ENCODE data around the gene POU2AF3. TPM values are rescaled to one million over a fixed set of nuclear protein-coding genes. Genes with fewer than 3 reads are reported as not detected.
A peak's percentile ranks its signal among the peaks of the same experiment; 100 is the strongest.
"Not testable (repeated sequence)": the region's sequence is repeated elsewhere in the genome, so short reads cannot be mapped to it uniquely, and the experiment has no call there.

POU2AF3 gene, protein sequence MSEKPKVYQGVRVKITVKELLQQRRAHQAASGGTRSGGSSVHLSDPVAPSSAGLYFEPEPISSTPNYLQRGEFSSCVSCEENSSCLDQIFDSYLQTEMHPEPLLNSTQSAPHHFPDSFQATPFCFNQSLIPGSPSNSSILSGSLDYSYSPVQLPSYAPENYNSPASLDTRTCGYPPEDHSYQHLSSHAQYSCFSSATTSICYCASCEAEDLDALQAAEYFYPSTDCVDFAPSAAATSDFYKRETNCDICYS
- total RNA-seq, result not detected in 2 replicates

DNA sequence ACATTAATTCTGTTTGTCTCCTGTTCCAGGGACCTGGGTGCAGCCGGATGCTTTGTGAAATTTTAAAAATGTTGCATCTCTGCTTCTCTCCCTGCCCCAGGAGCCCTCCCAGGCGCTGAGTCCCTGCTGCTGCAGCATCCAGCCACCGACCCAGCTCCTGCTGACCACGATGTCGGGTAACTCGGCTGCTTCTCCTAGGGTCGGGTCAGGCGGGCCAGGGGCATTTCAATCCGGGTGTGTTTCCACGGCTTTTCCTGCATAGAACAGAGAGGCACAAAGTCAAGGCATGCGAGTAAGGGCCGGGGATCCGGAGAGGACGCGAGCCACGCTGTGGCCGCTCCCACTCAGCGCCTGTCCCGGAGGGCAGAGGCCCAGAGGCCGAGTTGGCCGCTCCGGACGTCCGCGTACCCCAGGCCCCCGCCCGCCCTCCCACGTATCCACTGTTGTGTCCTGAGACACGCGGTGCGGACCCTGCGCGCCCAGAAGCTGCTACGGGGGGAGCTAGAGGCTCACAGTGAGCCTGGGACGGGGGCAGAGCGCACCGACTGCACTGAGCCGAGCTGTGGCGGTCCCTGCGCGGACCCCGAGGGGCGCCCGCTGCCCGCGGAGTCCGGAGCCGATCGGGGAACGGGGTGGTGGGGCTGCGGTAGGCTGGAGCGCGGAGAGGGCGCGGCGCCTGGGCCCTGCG is at the start of gene POU2AF3:
TSS of gene POU2AF3 (plus strand) at position 134 of the 688 bp plus-strand sequence. CDS start at position 170, 36 bp downstream.
- DNase-seq, result peak; percentile 3

DNA sequence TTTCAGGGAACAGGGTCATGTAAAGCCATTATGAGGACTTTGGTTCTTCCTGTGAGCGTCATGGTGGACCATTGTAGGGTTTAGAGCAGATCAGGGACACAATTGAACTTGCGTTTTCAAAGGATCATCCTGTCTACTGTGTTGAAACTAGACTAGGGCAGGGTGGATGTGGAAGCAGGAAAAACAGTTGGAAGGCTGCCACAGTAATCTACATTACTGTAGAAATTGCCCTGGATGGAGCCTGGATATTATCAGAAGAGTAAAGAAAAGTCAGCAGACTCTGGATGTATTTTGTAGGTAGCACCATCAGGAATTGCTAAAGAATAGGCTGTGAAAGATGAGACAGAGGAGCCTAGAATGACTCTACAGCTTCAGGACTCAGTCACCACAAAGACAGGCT is 47.4 kb upstream of the POU2AF3 start:
- no peak for DNase-seq

DNA sequence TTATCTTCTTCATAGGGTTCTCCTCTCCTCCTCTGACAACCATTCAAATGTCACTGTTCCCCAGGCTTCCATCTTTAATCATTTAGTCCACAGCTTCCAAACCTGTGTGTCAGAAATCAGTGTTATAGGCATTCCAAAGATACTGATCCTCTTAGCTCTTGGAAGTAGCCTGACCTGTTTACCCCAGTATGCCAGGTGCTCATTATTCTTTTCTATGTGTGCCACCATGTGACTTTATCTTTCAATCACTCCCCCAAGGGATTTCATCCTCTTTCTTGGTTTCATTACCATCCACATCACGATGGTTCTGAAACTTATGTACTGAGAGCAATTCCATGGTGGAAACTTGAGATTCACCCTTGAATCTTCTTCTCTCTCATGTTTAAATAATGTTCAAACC is 45.2 kb upstream of the POU2AF3 start:
- no peak for DNase-seq

DNA sequence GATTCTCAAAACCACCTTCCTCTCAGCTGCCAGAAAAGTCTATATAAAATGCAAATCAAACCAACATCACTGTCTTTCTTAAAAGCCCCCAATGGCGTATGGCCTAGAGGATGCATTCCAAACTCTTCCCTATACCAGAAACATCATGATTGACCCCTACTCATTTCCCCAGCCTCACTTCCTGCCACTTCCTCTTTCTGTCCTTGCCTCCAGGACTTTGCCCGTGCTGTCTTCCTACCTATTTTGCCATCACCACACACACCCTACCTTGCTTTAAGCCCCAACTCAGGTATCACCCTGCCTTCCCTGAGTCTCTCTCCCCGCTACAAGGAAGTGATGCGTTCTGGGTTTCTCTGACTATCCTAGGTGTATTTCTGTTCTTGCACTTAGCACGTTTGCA is 44.7 kb upstream of the POU2AF3 start:
- no peak for DNase-seq

DNA sequence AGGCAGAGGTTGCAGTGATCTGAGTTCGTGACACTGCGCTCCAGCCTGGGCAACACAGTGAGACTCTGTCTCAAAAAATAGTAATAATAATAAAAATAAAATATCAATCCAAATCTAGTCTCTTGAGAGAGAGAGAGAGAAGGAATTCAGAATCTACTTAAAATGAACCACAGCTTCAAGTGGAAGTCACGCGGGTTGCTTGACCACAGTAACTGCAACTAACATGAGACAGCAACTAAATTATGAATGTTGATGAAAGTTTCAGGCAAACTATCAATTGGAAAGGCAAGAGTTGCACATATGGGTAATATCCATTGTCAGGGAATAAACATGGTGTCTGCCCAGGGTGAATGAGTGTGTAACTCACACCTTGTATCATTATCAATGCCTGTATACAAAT is 40.3 kb upstream of the POU2AF3 start:
- no peak for DNase-seq

DNA sequence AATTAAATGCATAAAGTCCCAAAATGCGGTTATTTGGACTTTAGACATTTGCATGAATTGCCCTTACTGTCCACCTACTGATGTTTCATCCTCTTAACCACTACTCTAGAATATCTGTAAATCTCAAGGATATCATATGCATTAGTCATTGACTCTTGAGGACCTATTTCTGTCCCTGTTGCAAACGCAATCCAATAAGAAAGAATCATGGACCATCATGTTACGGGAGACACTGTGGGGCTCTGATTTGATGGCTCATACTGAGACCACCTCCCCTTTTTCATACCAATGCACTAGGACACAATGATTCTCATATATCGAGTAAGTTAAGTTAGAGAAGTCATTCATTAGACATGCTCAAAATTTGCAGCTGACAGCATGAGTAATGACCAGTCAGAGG is 38.5 kb upstream of the POU2AF3 start:
- DNase-seq, result no peak

DNA sequence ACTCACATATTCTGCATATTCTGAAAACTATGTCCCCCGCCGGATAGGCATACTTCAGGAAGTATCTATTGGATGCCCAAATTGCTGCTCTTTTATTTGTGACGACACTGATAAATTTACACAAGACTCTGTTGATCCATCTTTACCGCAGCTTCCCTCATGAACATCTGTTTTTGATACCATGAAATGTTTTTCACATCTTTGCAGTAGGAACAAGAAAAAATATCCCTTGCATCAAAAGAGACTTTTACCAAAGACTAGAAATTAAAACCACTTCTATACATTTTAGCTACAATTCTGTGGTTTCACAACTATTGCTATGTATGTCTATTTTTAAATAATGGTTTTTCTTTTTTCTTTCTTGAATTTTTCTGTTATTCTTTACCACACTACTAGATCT is 37.5 kb upstream of the POU2AF3 start:
- DNase-seq, result no peak

DNA sequence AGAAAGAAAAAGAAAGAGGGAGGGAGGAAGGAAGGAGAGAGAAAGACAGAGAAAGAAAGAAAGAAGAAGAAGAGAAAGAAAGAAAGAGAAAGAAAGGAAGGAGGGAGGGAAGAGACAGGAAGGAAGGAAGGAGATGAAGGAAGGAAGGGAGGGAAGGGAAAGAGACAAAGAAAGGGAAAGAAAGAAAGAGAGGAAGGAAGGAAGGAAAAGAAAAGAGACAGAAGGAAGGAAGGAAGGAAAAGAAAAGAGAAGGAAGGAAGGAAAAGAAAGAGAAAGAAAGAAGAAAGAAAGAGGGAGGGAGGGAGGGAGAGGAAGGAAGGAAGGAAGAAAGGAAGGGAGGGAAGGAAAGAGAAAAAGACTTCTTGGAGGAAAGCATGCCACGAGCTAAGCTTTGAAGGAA is 33.7 kb upstream of the POU2AF3 start:
- no peak for DNase-seq

DNA sequence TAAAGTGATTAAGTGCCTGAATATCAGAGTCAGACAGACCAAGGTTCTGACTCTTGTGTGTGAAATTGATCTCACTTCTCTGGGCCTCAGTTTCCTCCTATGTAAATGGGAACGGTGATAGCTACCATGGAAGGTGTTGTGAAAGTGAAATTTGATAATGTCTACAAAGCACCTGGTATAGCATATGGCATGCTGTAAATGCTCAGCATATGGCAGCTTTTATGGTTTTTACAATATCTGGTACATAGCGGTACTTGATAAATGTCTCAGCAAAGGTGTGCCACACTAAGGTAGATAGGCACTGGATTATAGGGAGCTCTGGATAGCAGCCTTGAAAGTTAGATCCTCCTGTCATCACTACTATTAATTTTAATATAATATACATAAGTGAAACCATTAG is 32.9 kb upstream of the POU2AF3 start:
- no peak for DNase-seq

DNA sequence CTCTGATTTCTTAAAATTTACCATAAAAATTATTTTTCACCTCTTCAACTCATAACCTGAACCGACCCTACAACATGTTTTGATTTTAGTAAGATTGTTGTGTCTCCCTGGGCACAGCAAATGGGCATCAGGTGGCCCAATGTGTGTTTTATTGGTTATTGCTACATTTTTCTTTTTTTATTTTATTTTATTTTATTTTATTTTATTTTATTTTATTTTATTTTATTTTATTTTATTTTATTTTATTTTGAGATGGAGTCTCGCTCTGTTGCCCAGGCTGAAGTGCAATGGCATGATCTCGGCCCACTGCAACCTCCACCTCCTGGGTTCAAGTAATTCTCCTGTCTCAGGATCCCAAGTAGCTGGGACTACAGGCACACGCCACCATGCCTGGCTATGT is 30.0 kb upstream of the POU2AF3 start:
- not testable (repeated sequence) for DNase-seq

DNA sequence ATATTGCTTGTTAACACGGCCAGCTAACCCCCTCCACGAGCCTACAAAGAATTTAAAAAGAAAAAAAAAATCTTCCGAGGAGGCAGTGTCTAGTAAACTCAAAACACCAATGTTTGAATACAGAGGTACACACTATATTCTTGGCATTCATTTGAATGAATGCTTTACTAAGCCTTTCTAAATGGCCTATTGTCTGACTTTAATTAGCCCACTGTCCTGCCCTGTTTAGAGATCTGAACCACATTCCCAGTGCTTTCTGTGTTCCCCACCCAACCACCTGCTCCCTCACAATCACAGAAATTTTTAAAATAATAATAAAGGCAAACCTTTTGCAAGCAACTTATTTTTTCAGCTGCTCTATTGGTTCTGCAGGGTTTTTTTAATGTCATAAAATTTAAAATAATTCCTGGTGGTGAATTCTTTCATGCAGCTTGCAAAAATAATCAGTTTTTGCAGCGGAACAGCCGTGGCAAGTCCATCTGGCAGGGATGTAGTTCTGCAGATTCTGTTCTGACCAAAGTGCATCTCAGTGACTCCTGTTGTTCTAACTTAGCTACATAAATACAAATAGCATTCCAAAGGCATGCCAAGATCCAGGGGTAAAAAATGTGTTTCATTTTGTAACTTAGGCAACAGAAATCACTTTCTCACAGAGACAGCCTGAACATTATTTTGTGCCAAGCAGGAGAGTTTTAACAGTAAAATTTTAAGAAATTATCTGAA is 29.0 kb upstream of the POU2AF3 start:
- DNase-seq, result no peak

DNA sequence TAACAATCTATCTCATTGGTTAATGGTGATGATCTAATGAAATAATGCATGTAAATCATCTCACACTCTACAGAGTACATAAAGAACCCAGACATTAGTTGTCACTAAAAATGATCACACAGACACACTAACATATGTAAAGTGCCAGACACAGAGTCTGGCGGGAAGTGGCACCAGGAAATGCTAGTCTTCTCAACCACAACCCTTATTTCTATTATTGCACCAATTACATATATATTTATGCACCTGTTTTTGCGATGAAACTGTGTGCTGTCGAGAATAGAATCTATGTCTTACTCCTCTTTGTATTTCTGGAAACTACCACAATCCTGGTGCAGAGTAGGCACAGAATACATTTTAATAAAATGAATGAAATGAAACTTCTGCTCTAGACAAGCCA is 25.9 kb upstream of the POU2AF3 start:
- DNase-seq, result no peak

DNA sequence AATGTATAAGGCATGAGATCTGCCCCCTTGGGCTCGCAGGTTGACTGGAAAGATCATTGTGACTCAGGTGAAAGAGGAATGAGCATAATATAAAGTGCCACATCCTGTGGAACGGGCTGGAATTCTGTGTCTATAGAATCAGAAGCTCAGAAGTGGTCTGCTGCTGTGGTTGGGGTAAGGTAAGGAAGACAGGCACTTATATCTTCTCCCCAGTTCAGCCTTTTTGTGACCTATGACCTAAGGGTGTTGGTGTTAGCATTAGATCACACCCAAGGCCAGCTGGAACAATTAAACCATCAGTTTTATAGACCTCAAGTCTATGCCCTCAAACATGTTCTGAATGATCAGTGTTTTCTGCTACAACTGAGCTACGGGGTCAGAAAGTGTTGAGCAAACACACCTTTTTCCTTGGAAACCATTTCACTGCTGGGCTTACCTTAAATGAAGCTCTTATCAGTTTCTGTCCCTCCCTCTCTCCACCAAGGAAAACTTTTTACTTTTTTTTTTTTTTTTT is 15.7 kb upstream of the POU2AF3 start:
- DNase-seq, result no peak

DNA sequence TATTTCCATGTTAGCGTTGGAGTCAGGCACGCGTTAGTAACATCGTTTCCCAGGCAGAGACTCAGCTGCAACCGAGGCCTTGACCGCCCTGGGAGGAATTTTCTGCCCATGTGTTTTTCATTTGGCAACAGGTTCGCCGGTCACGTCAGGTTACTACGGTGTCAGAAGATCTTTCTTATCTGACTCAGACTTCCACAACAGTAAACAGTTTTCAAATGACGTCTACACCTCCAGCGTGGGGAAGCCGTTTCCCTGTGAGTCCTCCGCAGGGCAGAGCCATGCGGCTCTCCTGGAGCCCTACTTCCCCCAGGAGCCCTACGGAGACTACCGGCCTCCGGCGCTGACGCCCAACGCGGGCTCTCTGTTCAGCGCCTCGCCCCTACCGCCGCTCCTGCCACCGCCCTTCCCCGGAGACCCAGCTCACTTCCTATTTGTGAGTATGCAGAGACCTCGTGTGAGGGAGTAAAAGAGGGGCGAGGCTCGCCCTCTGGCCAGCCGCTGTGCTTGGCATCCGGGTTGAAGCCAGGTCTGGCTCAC is 14.3 kb upstream of the POU2AF3 start:
- DNase-seq, result peak; percentile 16

DNA sequence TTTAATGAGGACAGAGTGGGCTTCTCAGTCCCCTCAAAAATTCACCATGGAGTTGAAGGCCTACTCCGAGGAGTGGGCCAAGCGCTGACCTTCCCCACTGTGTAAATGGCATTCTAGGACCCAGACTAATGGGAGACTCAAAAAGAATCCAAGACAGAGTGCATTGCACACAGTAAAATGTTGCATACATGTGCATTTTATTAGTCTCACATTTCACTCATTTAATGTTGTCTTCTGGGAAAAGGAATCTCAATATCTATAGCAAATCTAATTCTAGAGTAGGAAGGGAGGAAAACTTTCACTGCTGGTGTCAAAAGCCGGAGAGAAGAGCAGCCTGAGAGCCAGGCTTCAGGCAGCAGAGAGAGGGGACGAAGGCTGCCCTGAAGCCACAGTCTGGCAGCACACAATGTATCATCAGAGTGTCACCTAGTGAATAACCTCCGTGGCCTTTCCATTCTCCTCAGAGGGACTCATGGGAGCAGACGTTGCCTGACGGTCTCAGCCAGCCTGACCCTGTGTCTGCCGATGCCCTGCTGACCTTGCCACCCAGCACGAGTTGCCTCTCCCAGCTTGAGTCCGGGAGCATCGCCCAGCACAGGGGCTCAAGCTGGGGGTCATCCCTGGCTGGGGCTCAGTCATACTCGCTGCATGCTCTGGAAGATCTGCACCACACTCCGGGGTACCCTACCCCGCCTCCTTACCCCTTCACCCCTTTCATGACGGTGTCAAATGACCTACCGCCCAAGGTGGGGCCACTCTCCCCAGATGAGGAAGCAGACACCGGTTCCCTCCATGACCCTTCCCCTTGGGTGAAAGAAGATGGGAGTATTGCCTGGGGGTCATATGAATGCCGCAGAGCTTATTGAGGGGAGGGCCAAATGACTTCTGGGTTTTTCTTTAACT is 12.9 kb upstream of the POU2AF3 start:
- no peak for DNase-seq

DNA sequence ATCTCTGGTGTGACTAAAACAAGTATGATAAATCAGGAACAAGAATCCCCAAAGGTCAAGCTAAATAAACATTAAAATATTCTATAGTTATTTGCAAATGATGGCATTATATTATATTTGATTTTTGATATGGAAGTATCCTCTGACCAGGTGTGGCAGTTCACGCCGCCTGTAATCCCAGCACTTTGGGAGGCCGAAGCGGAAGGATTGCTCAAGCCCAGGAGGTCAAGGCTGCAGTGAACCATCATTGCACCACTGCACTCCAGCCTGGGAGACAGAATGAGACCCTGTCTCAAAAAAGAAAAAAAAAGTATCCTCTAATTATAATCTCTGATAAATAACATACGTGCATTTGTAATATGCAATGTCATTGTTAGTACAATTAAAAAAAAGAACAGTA is 6.6 kb upstream of the POU2AF3 start:
- no peak for DNase-seq

DNA sequence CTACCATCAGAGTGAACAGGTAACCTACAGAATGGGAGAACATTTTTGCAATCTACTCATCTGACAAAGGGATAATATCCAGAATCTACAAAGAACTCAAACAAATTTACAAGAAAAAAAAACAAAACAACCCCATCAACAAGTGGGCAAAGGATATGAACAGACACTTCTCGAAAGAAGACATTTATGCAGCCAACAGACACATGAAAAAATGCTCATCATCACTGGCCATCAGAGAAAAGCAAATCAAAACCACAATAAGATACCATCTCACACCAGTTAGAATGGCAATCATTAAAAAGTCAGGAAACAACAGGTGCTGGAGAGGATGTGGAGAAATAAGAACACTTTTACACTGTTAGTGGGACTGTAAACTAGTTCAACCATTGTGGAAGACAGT is 5.9 kb upstream of the POU2AF3 start:
- DNase-seq, result not testable (repeated sequence)

DNA sequence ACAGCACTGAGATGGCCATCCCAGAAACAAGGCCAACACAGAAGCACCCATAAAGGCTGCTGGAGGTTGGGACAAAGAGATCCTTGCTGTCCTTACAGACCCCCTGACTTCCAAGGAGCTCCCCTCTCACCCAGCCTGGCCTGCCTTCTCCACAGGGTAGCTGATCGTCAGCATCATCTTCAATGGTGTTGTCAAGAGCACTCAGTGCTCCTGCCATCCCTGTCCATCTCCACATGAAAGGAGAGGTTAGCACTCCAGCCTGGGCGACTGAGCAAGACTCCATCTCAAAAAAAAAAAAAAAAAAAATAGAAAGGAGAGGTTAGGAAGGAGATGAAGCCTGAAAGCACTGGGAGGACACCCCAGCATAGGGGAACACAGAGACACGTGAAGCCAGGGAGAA is 2.1 kb upstream of the POU2AF3 start:
- DNase-seq, result no peak

DNA sequence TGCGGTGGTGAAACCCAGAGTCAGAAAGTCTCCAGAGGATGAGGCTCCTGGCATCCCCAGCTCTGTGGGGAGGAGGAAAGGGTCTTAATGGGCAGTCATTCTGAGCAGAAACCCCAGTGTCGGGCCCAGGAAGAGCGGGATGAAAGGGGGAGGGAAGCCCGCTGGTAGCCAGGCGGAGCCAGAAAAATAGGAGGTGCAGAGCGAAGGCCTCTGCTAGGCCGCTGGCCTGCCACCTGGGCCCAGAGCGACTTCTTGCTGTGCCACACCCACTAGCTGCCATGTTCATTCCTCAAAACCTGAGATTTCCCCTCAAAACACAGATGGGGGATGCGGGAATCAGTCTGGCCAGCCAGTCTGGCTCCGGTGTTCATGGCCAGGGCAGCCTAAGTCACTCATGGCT is 650 bp upstream of the POU2AF3 start:
- no peak for DNase-seq

DNA sequence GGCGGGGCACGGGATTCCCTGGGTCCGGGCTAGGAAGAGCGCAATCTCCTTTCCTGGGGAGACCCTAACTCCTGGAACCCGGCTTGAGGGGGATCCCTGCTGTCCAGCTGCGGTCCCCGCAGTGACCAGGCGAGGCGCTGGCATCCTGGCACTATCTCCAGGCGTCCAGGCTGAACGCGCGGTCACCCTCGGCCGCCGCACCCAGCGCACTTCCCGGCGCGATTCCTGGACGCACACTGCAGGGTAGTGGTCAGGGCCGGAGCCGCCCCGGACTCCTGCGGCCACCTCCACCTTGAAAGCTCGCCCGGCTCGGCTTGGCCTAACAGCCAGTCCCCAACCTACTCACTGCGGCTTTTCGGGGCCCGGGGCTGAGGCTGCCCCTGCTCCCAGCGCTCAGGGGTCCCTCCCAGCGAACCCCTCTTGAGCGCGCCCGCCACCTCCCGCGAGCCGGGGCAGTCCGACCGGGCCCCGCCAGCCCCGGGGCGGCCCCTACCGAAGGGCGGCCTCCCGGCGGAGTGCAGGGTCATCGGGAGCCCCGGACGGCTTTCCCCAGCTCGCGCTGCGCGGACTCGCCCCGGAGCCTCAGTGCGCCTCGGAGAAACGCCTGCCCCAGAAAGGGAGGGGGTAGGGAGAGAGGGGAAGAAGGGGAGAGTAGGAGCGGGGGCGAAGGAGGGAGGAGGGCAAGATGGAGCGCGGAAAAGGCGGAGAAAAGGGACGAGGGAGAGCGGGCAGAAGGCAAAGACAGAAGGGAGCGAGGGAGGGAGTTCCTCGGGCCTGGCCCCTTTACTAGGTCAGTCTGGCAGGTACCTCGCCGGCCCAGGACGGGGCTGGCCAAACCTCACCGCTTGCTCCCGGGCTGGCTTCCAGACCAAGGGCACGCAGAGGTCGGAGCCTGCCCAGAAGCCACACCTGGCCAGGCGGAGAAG is 1.0 kb downstream of the POU2AF3 start:
- DNase-seq, result peak; percentile 58

DNA sequence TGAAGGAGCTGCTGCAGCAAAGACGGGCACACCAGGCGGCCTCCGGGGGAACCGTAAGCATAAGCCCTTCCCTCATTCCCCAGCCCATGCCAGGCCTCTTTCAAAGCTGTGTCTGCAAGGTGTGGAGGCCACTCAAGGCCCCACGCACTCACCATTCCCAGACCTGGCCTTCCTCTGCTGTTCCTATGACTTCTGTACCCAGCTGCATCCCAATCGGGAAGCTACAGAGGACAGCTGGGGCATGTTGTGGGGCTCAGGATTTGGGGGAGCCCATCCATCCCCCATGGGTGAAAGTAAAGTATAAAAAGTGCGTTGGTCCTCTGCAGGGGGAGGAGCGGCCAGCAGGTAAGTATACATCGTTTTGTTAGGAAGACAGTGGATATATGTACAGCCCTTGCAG is 2.2 kb downstream of the POU2AF3 start:
- no peak for DNase-seq

Data from dermis blood vessel endothelial cell (primary cell).